A204.1 (cell line): ENCODE measurements around the gene IPO5.
A peak's percentile ranks its signal among the peaks of the same experiment; 100 is the strongest.
"Not testable (repeated sequence)": the region's sequence is repeated elsewhere in the genome, so short reads cannot be mapped to it uniquely, and the experiment has no call there.

Experiments
- FAIRE-seq: peaks from 2 replicates; lab custom pipeline; 2012; peaks lifted over from hg19 to GRCh38; lab: Jason Lieb, UNC

IPO5 gene

DNA sequence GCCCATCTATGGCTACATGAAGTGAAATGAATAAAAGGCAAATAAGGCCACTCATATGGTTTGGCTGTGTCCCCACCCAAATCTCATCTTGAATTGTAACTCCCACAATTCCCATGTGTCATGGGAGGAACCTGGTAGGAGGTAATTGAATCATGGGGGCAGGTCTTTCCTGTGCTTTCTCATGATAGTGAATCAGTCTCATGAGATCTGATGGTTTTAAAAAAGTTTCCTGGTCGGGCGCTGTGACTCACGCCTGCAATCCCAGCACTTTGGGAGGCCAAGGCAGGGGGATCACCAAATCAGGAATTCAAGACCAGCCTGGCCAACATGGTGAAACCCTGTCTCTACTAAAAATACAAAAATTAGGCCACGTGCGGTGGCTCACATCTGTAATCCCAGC lies 4.2 kb upstream of the IPO5 start:
- FAIRE-seq: not testable (repeated sequence)

DNA sequence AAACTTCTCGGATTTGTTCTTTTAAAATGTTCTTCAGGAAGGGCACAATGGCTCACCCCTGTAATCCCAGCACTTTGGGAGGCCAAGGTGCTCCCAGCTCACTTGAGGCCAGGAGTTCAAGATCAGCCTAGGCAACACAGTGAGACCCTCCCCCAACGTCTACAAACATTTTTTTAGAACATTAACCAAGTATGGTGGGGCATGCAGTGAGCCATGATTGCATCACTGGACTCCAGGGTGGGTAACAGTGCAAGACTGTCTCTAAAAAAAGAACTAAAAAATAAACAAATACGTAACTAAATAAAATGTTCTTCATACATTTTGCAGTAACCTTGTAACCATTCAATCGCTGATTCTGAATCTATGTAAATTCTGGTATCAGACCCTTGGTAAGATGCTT lies 2.1 kb upstream of the IPO5 start:
- FAIRE-seq: no peak

DNA sequence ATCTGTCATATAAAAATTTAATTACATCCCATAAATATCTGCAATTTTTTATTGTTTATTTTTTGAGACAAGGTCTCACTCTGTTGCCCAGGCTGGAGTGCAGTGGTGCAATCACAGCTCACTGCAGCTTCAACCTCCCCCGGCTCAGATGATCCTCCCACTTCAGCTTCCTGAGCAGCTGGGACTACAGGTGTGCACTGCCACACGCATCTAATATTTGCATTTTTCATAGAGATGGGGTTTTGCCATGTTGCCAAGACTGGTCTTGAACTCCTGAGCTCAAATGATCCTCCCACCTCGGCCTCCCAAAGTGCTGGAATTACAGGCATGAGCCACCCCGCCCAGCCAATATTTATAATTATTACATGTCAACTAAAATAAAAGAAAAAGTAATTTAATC lies 644 bp upstream of the IPO5 start:
- FAIRE-seq: not testable (repeated sequence)

DNA sequence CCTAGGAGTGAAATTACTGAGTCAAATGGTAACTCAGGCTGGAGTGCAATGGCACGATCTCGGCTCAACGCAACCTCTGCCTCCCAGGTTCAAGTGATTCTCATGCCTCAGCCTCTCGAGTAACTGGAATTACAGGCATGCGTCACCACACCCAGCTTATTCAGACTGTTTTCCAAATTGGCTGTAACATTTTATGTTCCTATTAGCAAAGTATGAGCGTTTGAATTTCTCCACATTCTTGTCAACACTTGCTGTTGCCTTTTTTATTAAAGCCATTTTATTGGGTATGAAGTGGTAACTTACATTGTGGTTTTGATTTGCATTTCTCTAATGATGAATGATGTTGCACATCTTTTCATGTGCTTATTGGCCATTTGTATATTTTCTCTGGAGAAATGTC lies 7.9 kb downstream of the IPO5 start:
- no peak for FAIRE-seq

DNA sequence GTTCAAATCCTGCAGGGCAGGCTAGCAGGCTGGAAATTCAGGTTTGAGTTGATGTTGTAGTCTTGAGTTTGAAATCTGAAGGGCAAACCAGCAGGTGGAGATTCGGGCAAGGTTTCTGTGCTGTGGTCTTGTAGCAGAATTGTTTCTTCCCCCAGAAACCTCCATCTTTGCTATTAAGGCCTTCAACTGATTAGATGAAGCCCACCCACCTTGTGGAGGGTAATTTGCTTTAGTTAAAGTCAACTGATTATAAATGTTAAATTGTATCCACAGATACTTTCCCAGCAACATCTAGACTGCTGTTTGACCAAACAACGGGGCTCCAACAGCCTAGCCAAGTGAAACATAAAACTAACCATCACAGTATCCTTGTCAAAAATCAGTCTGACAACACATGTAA lies 9.4 kb downstream of the IPO5 start:
- FAIRE-seq: no peak

DNA sequence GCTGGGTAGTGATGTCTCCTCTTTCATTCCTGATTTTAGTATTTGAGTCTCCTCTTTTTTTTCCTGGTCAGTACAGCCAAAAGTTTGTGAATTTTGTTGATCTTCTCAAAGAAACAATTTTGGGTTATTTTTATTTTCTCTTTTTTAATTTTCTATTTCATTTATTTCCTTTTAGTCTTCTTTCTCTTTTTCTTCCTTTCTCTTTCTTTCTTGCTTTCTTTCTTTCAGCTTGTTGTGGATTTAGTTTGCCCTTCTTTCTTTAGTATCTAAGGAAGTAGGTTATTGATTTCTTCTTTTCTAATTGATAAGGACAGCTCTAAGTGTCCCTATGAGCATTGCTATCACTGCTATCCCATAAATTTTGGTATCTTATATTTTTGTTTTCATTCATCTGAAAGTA lies 13.8 kb downstream of the IPO5 start:
- no peak for FAIRE-seq

DNA sequence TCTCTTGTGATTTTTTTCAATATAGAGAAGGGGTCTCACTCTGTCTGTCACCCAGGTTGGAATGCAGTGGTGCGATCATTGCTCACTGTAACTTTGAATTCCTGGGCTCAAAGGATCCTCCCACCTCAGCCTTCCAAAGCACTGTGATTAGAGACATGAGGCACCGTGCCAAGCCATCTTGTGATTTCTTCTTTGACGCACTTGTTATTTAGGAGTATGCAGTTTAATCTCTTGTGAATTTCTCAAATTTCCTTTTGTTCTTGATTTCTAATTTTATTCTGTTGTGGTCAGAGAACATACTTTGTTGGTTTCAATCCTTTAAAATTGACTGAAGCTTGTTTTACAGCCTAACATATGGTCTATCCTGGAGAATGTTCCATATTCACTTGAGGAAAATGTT lies 14.5 kb downstream of the IPO5 start:
- FAIRE-seq: no peak

DNA sequence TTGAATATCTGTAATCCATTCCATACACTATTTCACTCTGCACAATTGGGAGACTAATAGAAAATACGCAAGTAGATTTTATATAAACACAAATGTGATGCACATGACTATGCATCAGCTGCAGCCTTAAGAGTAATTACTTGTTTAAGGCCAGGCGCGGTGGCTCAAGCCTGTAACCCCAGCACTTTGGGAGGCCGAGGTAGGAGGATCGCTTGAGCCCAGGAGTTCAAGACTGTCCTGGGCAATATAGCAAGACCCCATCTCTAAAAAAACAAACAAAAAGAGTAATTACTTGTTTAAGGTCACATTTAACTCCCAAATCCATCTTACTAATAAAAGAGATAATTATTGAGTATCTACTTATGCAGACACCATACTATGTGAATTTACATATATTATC lies 18.0 kb downstream of the IPO5 start:
- no peak for FAIRE-seq

DNA sequence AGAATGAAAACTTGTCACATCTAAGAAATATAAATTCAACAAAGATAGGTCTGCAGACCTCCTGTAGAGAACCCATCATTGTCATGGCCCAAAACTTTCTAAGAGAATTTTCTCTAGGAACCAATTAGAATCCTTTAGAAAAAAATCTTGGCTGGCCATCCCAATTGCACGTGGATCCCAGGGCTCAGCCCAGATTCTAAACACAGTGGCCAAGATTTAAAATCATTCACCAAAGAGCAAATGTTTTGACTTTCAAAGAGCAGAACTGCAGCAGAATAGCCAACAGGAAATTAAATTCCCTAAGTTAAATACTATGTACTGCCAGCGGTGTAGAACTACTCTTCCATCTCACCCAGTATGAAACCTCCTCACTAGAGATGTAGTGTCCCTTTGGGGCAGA lies 21.3 kb downstream of the IPO5 start:
- no peak for FAIRE-seq

DNA sequence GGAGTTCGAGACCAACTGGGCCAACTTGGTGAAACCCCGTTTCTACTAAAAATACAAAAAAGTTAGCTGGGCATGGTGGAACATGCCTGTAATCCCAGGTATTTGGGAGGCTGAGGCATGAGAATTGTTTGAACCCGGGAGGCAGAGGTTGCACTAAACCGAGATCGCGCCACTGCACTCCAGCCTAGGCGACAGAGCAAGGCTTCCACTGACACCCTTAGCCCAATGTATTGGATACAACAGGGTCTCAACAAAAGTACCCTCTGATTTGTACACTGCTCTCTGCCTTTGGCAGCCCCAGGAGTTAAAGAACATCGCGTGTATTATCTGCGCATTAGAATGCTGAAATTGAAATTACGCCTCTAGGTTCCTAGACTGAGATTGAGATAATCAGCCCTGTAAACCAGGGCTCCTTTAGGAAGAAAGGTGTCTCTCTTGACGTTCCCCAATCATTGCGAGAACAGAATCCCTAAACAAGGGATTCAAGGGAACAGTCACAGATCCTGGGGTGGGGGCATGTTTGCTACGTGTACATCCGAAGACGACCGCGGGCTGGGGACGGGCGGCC lies 21.9 kb downstream of the IPO5 start:
- FAIRE-seq: no peak

DNA sequence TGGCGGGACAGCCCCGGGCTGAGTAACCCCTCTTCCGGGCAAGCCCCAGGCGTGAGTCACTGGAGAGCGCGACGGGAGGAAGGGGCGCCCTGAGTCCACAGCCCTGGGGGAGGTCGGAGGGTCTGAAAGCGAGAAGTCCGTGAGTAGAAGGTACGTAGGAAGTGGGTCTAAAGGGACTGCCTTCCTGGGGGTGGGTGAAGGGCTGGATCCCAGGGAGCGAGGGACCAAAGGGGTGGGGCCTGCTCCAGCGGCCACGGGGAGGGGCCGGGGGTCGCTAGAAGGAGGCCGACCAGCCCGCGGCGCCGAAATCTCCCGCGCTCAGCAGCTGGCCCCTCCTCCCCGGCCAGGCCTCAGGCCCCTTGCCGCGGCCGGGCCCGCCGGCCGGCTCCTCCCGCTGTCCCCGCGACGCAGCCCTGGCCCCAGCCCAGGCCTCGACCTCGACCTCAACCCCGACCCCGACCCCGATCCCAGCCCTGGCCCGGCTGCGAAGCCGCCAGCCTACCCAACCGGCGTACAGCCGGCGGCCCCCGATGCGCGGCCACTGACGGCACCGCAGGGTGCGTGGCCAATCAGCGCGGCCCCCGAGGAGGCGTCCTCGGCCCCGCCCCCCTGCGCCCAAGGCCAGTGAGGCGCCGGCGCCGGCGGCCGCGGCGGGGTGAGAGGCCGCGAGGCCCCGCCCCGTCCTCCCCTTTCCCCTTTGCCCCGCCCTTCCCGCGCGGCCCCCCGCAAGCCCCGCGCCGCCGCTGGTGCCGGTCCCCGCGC lies 22.6 kb downstream of the IPO5 start:
- no peak for FAIRE-seq

DNA sequence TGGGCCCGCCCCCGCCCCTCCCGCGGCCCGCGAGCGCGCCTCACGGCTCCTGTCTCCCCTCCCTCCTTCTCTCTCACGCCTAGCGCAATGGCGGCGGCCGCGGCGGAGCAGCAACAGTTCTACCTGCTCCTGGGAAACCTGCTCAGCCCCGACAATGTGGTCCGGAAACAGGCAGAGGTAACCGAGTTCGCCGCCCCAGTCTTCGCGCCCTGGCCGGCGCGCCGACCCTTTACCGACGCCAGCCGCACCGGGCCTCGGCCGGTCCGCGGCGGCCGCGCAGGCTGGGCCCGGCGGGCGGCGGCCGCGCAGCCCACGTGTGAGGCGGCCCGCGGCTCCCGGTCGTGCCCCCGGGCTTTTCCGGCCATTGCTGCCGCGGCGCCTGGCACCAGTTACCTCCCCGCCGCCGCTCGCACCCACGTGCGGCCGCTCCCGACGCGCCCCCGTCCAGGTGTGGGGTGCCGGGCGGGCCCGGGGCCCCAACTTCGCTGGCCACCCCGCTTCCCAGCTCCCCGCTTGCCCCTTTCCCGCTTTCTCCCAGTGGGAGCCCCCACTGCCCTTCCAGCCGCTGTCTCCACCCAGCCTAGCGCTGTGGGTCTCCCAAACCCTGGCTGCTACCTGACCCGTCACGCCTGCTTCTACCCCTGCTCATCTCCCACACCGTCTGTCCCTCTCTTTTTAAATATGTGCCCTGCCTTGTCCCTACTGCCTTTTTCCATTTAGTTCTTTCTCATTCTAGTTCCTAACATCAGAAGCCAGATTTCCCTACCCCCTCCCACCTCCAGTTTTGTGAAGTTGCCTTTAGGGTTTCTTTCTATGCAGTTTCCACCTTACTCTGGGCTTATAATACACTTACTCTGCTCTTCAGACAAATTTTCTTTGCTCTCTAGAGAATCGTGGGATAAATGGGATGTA lies 23.4 kb downstream of the IPO5 start:
- FAIRE-seq: no peak

DNA sequence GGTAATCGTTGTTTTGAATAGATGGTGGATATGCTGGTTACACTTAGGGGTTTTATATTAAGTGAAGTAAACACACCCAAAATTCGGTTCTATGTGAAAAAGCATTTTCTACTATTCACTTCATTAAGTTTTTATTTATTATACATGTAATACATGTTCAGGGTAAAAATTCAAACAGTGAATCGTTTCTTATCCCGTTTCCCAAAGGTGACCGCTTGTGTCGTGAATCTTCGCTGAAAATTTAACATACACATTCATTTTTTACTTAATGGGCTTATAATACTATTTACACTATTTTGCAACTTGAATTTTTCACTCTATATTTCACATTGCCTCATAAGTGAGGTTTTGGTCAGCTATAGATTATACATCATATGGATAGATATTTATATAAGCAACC lies 24.5 kb downstream of the IPO5 start:
- no peak for FAIRE-seq

DNA sequence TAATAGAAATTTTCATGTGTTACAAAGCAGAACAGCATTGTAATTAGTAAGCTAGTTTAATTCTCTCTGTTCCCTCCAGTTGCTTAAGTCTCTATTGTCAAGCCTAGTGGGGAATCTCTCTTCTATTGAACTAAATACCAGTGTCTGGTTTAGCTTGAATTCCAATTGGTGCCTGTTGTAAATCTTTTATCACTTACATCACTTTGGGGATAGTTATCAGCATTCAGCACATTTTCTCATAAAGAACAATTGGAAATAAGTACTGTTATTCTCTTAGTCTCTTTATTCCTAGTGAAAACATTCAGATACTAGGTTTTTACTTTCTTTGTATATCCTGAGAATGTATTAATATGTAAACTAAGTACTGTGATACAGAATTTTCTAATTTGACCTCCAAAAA lies 25.2 kb downstream of the IPO5 start:
- no peak for FAIRE-seq

DNA sequence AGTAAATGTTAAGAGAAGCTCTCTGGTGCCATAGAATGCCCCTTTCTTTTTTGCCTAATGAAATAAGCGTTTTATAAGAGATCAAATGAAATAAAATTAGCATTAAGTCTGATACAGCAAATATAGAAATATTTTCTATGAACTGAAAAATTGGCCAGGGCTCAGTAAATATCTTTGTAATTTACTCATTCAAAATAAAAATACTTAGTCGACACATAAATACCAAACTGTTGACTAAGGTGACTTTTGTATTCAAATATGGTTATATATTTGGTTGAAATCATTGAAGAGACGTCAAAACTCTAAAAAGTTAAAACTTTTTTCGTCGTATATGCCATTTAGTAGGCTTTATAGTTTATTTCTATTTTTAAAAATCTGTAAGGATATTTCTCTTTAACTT lies 25.6 kb downstream of the IPO5 start:
- FAIRE-seq: peak; percentile 49

DNA sequence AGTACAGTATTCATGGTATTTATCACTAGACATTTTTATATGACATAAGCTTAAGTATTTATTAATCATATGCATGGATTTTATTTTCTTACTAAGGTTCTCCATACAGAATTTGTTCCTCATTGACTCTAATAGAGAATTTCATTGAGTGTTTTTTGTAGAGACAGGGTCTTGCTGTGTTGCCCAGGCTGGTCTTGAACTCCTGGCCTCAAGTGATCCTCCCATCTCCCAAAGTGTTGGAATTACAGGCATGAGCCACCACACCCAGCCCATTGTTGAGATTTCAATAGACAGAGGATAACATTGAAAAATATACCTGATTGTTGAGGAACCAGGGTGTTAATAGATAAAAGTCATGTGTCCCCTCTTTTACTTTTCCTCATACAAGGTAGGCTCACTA lies 26.1 kb downstream of the IPO5 start:
- no peak for FAIRE-seq

DNA sequence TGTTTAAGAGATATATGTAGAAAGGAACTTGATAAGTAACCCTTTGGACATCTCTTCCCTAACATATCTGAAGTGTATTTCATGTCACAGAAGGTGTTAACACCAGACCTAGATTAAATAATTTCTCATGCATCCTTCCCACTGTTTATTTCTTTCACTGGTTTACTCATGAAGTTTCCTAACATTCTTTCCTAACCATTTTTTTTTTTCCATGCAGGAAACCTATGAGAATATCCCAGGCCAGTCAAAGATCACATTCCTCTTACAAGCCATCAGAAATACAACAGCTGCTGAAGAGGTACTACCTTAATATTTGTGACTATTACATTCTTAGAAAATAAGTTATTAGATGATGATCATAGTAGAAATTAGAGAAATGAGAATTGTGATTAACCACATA lies 28.8 kb downstream of the IPO5 start:
- no peak for FAIRE-seq

DNA sequence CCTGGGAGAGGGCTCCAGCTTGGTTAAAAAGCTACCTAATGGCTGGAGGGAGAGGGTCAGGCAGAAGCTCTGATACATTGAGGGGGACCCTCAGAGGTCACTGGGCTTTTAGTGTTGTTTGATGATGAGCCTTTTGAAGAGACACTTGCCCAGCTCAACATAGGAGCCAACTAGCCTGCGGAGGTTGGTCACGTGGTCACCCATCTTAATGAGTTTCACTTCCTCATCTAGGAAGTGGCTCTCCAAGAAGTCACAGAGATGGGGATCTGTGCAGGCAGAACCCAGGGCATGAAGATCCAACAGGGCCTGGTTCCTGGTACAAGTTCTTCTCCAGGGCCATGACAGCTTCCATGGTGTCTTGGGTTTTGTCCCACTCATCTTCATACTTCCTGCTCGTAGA lies 33.4 kb downstream of the IPO5 start:
- FAIRE-seq: no peak

DNA sequence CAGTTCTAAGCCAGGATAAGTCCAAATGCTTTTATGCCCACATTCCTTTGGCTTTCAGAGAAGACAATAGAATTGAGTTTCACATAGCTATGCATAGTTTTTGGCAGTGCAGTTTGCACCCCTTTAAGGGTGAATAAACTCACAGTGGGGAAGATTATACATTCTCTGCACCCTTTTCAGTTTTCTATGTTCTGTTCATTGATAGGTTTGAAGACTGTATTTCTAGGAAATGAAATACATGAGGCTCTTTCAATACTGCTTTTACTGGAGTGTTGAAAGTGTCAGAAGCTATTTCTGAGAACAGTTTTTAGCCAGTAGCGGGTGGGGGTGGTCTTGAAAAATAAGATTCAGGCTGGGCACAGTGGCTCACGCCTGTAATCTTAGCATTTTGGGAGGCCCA lies 46.2 kb downstream of the IPO5 start:
- no peak for FAIRE-seq

DNA sequence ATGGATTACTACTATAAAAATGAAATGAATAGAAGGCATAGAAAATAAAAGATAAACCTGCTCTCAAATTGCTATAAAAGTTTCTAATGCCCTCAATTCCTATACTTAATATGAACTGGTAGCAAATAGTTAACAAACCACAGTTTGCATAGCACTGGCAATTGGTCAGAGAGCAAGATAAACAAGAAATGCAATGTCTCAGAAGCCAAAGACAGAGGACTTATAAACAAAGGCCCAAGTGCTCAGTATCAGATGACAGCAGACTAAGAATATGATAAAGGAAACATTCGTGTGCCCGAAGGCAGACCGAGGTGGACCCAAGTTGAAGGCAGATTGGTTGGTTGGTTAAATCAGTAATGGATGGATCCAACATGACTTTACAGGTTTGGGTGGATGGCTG lies 50.6 kb downstream of the IPO5 start:
- no peak for FAIRE-seq

DNA sequence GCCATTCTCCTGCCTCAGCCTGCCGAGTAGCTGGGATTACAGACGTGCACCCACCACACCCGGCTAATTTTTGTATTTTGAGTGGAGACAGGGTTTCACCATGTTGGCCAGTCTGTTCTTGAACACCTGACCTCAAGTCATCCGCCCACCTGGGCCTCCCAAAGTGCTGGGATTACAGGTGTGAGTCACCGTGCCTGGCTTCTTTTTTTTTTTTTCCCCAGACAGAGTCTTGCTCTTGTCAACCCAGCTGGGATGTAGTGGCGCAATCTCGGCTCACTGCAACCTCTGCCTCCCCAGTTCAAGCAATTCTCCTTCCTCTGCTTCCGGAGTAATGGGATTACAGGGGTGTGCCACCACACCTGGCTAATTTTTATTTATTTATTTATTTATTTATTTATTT lies 51.5 kb downstream of the IPO5 start:
- not testable (repeated sequence) for FAIRE-seq

DNA sequence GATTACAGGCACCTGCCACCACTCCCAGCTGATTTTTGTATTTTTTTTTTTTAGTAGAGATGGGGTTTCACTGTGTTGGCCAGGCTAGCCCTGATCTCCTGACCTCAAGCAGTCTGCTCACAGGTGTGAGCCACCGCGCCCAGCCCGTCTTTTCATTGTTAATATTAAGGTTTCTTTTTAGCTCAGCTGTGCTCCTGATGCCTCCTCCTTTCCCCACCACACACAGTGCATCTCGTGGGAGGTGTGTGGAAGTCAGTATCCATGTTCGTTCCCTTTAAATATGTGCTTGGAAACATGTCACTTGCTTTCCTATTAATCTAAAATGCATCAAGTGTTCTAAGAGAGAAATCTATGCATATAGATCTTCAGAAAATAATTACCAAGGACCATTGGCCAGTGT lies 53.5 kb downstream of the IPO5 start:
- no peak for FAIRE-seq

DNA sequence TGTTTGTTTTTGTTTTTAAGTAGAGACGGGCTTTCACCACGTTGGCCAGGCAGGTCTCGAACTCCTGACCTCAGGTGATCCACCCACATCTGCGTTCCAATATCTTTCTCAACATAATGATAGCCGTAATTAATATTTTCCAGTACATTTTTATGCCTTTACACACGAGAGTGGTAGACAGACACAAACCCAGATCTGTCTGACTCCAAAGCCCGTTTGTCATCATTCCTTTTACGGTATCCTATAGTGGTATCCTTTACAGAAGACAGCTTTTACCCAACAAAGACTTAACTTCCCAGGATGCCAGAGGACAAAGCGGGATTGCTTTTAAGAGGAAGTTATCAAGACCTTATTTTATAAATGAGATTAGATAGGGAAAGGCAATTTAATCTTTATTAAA lies 59.8 kb downstream of the IPO5 start:
- FAIRE-seq: no peak
